Natural killer cell treated with Interleukin-12 subunit alpha and Interleukin-12 subunit beta and Interleukin-15 and Interleukin-18, amount 100 ng/mL, for 72 hours (primary cell): ENCODE data around the gene SLC44A5. TPM values are rescaled to one million over a fixed set of nuclear protein-coding genes. Genes with fewer than 3 reads are reported as not detected.

Experiments
- ATAC-seq, 2 donors: fragments of 150-1000 bp; cut with Tn5 transposase in 1 of 2; sonication (Bioruptor Pico), chemical (Tn5 transposase) in 1 of 2; 2 replicates each; pipeline ENCODE4 v1.10.0; 2021
- DNase-seq: peaks from one replicate; pipeline ENCODE4 v3.0.0; 2022; ENCODE audit warnings: low spot score
- H3K27ac Mint-ChIP-seq, 2 donors: 1 replicate in 1 of 2; 2 replicates in 1 of 2; pipeline ENCODE4 v1.8.0; 2022; ENCODE audit warnings: mixed read lengths in 2 of 2, mild to moderate bottlenecking in 1 of 2, moderate library complexity in 1 of 2
- H3K27me3 Mint-ChIP-seq, 2 donors: 1 replicate in 1 of 2; 2 replicates in 1 of 2; pipeline ENCODE4 v1.8.0; 2022; ENCODE audit warnings: mixed read lengths in 2 of 2
- H3K36me3 Mint-ChIP-seq: one replicate; pipeline ENCODE4 v1.8.0; 2022; ENCODE audit warnings: mixed read lengths
- H3K4me1 Mint-ChIP-seq, 2 donors: 1 replicate in 1 of 2; 2 replicates in 1 of 2; pipeline ENCODE4 v1.8.0; 2022; ENCODE audit warnings: low read depth in 2 of 2, mixed read lengths in 2 of 2, mild to moderate bottlenecking in 1 of 2
- H3K4me3 Mint-ChIP-seq: one replicate; pipeline ENCODE4 v1.8.0; 2022; ENCODE audit warnings: mixed read lengths
- H3K9me3 Mint-ChIP-seq: 2 replicates; pipeline ENCODE4 v1.8.0; 2022; ENCODE audit warnings: mixed read lengths
- total RNA-seq, 2 donors: library from RNA; stranded (reverse); gene quantifications; one replicate each; pipeline ENCODE4 v1.2.3, GENCODE V29; 2022

Gene SLC44A5
- total RNA-seq, 2 donors from 2014 or later, result 0.14 TPM; not detected in 1

DNA sequence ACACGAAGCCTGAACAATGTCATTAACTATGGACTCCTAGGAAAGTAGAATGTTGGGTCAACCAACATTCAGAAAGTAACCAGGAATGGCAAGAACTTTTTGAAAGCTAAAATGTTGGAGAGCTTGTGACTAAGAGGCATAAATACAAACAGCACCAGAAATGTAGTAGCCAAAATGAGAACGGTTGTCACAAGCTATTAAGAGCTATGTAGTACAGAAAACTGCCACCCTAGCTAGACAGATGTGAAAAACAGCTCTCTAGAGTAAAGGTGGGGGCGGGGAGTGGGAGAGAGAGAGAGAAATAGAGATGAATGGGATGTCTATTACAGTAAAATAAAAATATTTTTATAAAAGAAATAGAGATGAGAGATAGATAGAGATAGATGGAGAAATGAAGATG is 35.1 kb downstream of the SLC44A5 start:
- Mint-ChIP-seq H3K4me3 (no peak overlapping the region), H3K4me1 (no peaks in the 10 kb centered on the region), H3K27me3 (peaks cover 3 to 6% of the 10 kb centered on the region in 2 donors), H3K36me3 (no peaks in the 10 kb centered on the region), H3K9me3 (peaks cover 5% of the 10 kb centered on the region), H3K27ac (no peak overlapping the region)
- ATAC-seq (no peak), DNase-seq (no peak)

DNA sequence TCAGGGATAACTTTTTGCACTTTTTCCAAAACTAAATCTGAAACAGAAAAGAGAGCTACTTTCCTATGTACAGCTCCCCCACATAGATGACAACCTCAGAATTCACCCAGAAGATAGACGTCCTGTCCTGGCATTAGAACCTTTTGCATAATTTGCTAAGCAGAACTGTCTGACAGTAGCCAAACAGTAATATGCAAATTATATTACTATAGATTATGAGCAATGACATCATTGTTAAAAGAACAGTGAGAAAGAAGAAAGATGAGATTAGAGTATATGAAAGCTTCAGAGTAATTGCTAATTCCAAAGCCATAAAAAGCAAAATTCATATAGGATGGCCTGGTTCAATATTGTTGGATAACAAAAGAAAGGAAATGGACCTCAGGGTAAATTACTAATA is 43.7 kb downstream of the SLC44A5 start:
- H3K27ac Mint-ChIP-seq, result no peak overlapping the region
- H3K4me1 Mint-ChIP-seq, result no peaks in the 10 kb centered on the region
- no peaks in the 10 kb centered on the region for H3K36me3 Mint-ChIP-seq
- H3K4me3 Mint-ChIP-seq, result no peak overlapping the region
- DNase-seq, result no peak
- peaks cover 3 to 10% of the 10 kb centered on the region in 2 donors for H3K27me3 Mint-ChIP-seq
- H3K9me3 Mint-ChIP-seq, result peaks cover 6% of the 10 kb centered on the region
- no peak for ATAC-seq

DNA sequence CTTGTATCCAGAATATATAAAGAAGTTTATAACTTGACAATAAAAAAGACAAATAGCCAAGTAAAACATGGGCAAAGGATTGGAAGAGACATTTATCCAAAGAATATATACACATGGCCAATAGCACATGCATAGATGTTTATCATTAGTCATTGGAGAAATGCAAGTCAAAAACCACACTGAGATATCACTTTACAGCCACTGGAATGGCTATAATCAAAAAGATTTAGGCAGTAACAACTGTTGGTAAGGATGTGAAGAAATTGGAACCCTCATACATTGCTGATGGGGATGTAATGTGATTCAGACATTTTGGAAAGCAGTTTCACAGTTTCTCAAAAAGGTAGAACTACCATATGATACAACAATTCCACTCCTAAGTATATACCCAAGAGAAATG is 51.1 kb downstream of the SLC44A5 start:
- Mint-ChIP-seq H3K9me3 (no peaks in the 10 kb centered on the region), H3K36me3 (no peaks in the 10 kb centered on the region), H3K27me3 (no peaks in the 10 kb centered on the region), H3K4me1 (no peaks in the 10 kb centered on the region), H3K27ac (no peak overlapping the region), H3K4me3 (no peak overlapping the region)
- DNase-seq (no peak), ATAC-seq (no peak)

DNA sequence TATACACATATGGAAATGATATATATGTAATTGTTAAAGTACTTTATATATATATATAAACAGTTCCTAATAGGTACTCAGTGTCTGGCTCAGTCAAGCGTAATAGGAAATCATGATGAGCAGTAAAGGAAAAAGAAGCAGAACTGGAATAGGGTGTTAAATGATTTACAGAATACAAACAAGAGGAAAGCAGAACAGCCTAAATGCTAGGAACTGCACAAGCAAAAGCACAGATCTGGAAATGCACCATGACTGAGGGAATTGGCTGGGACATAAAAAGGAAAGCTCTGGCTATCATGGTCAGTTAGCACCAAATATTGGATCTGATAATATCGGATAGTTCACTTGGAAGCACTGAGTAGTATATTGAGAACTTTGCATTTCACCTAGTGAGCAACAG is 51.8 kb downstream of the SLC44A5 start:
- Mint-ChIP-seq H3K4me3 (no peak overlapping the region), H3K27me3 (no peaks in the 10 kb centered on the region), H3K27ac (no peak overlapping the region), H3K36me3 (no peaks in the 10 kb centered on the region), H3K4me1 (no peaks in the 10 kb centered on the region), H3K9me3 (no peaks in the 10 kb centered on the region)
- ATAC-seq (no peak), DNase-seq (no peak)

DNA sequence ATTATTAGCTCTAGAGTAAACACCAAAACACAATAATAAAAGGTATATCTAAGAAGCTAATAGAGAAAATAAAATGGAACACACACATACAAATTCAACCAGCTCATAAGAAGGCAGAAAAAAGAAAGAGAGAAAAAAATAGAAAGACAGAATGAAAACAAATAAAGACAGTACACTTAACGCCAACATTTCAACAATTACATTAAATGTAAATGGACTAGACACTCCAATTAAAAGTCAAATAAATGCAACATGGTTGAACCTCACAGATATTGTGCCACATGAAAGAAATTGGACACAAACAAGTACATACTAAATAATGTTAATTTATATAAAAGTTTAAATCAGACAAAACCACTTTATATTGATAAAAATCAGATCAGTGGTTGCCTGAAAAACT is 56.0 kb downstream of the SLC44A5 start:
- ATAC-seq (no peak), DNase-seq (no peak)
- Mint-ChIP-seq H3K36me3 (no peaks in the 10 kb centered on the region), H3K4me3 (no peak overlapping the region), H3K4me1 (no peaks in the 10 kb centered on the region), H3K9me3 (peaks cover 3% of the 10 kb centered on the region), H3K27me3 (no peaks in the 10 kb centered on the region), H3K27ac (no peak overlapping the region)

DNA sequence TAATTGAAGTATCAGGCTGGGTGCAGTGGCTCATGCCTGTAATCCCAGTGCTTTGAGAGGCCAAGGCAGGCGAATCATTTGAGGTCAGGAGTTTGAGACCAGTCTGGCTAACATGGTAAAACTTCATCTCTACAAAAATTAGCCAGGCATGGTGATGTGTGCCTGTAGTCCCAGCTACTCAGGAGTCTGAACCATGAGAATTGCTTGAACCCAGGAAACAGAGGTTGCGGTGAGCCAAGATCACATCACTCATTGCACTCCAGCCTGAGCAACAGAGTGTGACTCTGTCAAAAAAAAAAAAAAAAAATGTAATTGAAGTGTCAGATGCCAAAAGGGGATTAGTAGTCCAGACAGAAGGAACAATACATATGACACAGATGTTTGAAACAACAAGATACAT is 56.7 kb downstream of the SLC44A5 start:
- Mint-ChIP-seq H3K27ac (no peak overlapping the region), H3K27me3 (no peaks in the 10 kb centered on the region), H3K36me3 (no peaks in the 10 kb centered on the region), H3K4me1 (no peaks in the 10 kb centered on the region), H3K9me3 (peaks cover 7% of the 10 kb centered on the region), H3K4me3 (no peak overlapping the region)
- no peak for ATAC-seq
- no peak for DNase-seq

DNA sequence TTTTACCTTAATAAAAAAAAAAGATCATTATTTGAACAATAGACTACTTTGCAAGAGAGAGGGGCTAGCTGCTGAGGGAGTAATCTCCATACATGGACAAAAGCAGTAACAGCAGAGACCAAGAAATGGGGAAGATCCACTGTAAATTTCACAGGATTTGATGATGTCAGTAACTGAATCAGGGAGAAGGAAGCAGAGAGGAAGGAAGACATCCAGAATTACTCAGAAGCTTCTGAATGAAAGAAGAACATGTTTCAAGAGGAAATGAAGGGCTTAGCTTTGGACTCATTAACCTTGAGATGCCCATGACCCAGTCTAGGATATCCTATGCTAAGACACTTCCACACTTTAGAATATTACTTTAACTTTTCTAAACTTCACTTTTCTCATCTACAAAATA is 60.4 kb downstream of the SLC44A5 start:
- Mint-ChIP-seq H3K27me3 (no peaks in the 10 kb centered on the region), H3K4me1 (no peaks in the 10 kb centered on the region), H3K9me3 (peaks cover 11% of the 10 kb centered on the region), H3K4me3 (no peak overlapping the region), H3K27ac (no peak overlapping the region), H3K36me3 (no peaks in the 10 kb centered on the region)
- no peak for ATAC-seq
- no peak for DNase-seq

DNA sequence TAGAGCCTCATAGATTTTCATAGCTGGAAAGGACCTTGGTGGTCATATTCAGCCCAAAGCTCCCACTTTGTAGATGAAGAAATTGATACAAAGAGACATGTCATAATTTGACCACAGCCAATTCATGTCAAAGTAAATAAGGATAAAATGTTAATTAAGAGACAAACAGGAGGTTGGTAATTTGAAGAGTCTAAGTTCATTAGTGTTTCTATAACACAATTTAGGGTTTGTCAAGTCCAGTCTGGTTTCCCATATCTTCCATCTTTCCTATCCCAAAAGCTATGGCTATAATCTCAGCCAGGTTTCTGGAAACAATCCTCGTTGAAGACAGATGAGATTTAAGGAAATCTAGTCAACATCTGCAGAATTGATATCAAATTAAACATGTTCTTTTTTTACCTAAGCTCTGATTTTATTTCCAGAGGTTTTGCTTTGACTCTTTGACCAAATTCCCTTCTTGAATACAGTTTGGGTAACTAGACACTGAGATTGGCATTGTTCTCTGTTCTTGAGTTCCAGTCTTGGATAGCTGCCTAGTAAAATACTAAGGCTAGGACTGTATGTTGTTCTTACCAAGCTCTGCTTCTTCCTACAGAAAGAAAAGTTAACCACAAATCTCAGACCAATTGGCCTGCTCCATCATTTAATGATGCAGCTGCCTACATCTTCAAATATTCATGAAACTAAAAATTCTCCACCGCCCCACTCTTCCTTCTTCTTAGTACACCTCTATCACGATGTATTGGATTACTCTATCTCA is 62.0 kb downstream of the SLC44A5 start:
- Mint-ChIP-seq H3K36me3 (no peaks in the 10 kb centered on the region), H3K27ac (no peak overlapping the region), H3K4me1 (no peaks in the 10 kb centered on the region), H3K4me3 (no peak overlapping the region), H3K27me3 (no peaks in the 10 kb centered on the region), H3K9me3 (peaks cover 14% of the 10 kb centered on the region)
- ATAC-seq, result no peak
- no peak for DNase-seq

DNA sequence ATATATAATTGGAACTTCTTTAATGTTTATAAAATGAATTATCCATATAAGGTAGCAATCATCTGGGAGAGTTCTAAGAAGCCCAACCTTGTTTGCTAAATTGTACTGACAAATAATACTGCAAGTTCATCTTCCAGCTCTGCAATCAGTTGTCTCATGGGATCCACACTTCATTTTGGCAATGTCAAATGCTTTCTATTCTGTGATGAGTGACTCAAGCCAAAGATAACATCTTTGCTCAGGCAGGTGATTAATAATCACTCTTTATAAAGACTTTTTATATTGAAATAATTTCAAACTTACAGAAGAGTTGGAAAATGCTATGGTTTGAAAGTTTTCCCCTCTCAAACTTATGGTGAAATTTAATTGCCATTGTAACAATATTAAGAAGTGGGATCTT is 67.2 kb downstream of the SLC44A5 start:
- H3K4me1 Mint-ChIP-seq, result no peaks in the 10 kb centered on the region
- H3K9me3 Mint-ChIP-seq, result peaks cover 6% of the 10 kb centered on the region
- no peak overlapping the region for H3K27ac Mint-ChIP-seq
- no peak for ATAC-seq
- no peaks in the 10 kb centered on the region for H3K27me3 Mint-ChIP-seq
- no peak overlapping the region for H3K4me3 Mint-ChIP-seq
- no peak for DNase-seq
- H3K36me3 Mint-ChIP-seq, result no peaks in the 10 kb centered on the region

DNA sequence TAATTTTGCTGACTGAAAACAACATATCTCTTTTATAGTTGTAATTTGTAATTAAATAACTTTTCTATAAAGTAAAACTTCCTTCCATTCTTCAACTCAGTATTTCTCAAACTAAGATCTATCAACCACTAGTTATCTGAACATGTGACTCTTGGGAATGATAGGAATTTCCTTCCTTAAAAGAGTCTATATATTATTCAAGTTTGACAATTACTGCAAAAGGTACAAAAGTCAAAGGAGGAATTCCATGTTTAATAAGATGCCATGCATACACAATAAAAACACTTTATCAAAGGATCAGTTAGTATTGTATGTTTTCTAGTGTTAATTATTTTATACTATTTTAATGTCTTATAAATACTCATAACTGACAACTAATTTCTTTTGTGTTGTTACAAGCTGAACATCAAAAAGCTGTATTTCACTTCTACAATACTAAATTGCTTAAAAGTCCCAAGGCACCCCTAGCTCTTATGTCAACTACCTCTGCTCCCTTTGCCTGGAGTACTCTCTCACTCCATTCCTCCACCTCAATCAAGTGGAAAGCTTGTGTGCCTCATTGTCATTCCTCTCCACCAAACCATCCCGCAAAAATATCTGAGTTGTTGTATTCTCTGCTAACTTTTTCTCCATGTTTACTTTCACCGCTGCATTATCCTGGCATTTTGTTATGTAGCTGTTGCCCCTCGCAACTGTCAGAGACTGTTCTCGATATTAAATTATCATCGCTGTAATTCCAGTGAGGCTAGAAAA is 67.9 kb downstream of the SLC44A5 start:
- Mint-ChIP-seq H3K4me3 (no peak overlapping the region), H3K4me1 (no peaks in the 10 kb centered on the region), H3K9me3 (peaks cover 6% of the 10 kb centered on the region), H3K27me3 (no peaks in the 10 kb centered on the region), H3K27ac (no peak overlapping the region), H3K36me3 (no peaks in the 10 kb centered on the region)
- DNase-seq (no peak), ATAC-seq (no peak)

DNA sequence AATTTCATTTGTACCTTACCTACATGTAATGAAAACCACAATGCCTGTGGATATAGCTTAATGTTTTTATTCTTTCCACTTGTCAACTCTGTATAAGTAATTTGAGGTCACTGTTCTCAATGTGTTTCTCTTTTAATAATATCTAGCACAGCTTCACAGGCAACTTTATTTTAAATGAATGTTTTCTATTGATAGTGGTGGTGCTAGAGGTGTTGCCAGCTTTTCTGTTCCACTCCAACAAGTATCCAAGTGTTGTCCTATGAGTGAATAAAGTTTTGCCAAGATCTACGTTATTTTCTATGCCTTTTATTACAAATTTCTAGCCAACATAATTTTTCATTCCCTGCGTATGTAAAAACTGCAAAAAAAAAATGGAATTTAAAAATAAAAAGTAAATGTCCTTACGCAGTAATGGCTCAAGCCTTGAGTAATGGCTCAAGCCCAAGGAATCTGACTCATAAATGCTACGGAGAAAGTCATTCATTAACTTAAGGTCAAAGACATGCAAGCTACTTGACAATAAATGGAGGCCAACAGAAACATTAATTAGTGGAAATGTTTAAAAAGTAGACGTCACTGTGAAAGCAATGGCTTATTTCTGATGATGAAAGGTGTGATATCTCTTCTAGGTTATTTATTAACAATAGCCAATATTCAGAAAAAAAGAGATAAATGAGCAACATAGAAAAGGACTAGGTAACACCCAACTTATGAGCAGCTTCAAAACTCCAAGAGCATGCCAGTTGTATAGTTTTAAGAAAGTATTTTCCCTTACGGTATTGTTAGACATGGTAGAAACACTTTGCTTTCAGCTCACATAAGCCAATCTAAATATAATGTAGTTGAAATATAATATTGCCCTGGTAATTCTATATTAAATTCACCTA is 71.4 kb downstream of the SLC44A5 start:
- Mint-ChIP-seq H3K27me3 (no peaks in the 10 kb centered on the region), H3K27ac (no peak overlapping the region), H3K4me1 (no peaks in the 10 kb centered on the region), H3K4me3 (no peak overlapping the region), H3K36me3 (no peaks in the 10 kb centered on the region), H3K9me3 (no peaks in the 10 kb centered on the region)
- DNase-seq (no peak), ATAC-seq (no peak)

DNA sequence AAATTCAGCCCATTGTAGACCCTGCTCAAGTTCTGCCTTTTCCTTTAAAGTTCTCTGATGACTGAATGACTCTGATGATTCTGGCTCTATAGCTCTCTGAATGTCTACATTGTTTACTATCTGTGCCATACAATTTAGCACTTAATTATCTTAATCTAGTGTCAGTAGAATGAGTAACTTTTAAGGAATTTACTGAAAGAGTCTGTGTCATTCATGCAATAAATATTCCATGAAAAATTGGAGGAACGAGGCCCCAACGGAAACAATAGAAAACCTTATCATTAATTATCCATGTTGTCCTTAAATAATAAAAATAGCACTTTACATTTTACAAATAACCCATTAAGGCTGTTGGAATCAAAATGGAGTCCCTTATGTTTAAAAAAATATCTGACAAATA is 77.8 kb downstream of the SLC44A5 start:
- no peak overlapping the region for H3K4me3 Mint-ChIP-seq
- H3K27ac Mint-ChIP-seq, result no peak overlapping the region
- ATAC-seq, result no peak
- no peaks in the 10 kb centered on the region for H3K27me3 Mint-ChIP-seq
- no peaks in the 10 kb centered on the region for H3K4me1 Mint-ChIP-seq
- no peaks in the 10 kb centered on the region for H3K36me3 Mint-ChIP-seq
- peaks cover 14% of the 10 kb centered on the region for H3K9me3 Mint-ChIP-seq
- DNase-seq, result no peak

DNA sequence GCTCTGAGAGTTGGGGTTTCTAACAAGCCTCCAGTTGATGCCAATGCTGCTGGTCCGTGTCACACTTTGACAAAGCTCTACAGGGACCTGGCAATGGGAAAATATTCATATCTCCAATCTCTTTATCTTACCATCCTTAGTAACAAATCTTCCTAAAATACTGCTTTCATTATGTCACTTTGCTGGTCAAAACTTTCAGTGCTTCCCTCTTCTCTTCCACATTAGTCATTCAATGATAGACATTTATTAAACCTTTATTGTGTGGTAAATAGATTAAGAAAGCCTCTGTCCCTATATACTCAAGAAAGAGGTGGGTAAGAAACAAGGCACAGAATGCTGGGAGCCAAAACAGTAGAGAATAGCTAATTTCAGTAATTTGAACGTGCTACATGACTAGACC is 79.3 kb downstream of the SLC44A5 start:
- Mint-ChIP-seq H3K27me3 (no peaks in the 10 kb centered on the region), H3K4me1 (no peaks in the 10 kb centered on the region), H3K27ac (no peak overlapping the region), H3K4me3 (no peak overlapping the region), H3K36me3 (no peaks in the 10 kb centered on the region), H3K9me3 (peaks cover 17% of the 10 kb centered on the region)
- no peak for DNase-seq
- ATAC-seq, result no peak

DNA sequence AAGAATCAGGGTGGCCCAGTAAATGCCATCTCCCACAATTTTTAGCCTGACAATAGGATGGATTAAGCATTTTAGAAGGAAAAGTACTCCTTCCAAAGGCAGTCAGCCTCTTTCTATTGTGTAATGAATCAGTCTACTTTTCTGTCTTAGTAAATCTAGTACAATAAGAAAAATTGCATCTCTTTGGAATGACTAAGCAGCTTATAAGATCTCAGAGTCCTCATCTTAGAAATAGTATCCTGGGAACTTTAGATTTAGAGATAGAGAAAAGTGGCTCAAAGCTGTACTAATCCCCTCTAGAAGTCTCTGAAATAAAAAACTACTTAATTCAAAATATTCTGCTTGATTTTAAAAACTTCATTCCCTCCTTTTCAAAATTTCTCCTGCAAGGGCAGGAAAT is 81.4 kb downstream of the SLC44A5 start:
- no peaks in the 10 kb centered on the region for H3K4me1 Mint-ChIP-seq
- H3K27me3 Mint-ChIP-seq, result no peaks in the 10 kb centered on the region
- DNase-seq, result no peak
- H3K27ac Mint-ChIP-seq, result no peak overlapping the region
- no peak overlapping the region for H3K4me3 Mint-ChIP-seq
- ATAC-seq, result no peak
- no peaks in the 10 kb centered on the region for H3K36me3 Mint-ChIP-seq
- H3K9me3 Mint-ChIP-seq, result peaks cover 17% of the 10 kb centered on the region
